Activated T-helper 1 cell treated with anti-CD3 and anti-CD28 coated beads, Interleukin-12 subunit alpha, Interleukin-12 subunit beta, Interleukin-2, Interleukin-4 antibody, amounts not matched to agents 30 ng/mL and 10 ng/mL and 1 ng/mL, durations not matched to agents 14 hours and 24 hours and 36 hours (primary cell): Measurements from ENCODE around the gene NEIL1. TPM values are rescaled to one million over a fixed set of nuclear protein-coding genes. Genes with fewer than 3 reads are reported as not detected.
"Not testable (repeated sequence)": the region's sequence is repeated elsewhere in the genome, so short reads cannot be mapped to it uniquely, and the experiment has no call there.

Experiments used
- DNase-seq: peaks from one replicate; pipeline ENCODE4 v3.0.0; 2021; ENCODE audit warnings: low spot score
- H3K27ac Mint-ChIP-seq: one replicate; pipeline ENCODE4 v1.8.0; 2021; ENCODE audit warnings: mild to moderate bottlenecking, mixed read lengths
- H3K27me3 Mint-ChIP-seq: one replicate; pipeline ENCODE4 v1.8.0; 2022; ENCODE audit warnings: mild to moderate bottlenecking, moderate library complexity, mixed read lengths; ENCODE audit not compliant: insufficient read depth
- H3K36me3 Mint-ChIP-seq: one replicate; pipeline ENCODE4 v1.8.0; 2021; ENCODE audit warnings: low read depth, mixed read lengths
- H3K4me1 Mint-ChIP-seq: one replicate; pipeline ENCODE4 v1.8.0; 2021; ENCODE audit warnings: low read depth, mixed read lengths
- H3K4me3 Mint-ChIP-seq: one replicate; pipeline ENCODE4 v1.8.0; 2021; ENCODE audit warnings: mild to moderate bottlenecking, moderate library complexity, mixed read lengths
- H3K9me3 Mint-ChIP-seq: one replicate; pipeline ENCODE4 v1.8.0; 2021; ENCODE audit warnings: mixed read lengths
- intact Hi-C: fragments of 100-400 bp; cut with micrococcal nuclease; formaldehyde crosslinking; loops from one replicate; pipeline ENCODE4 v1.15.1; 2024
- total RNA-seq: library from RNA; stranded (reverse); gene quantifications from 2 replicates; pipeline ENCODE4 v1.2.3, GENCODE V29; 2022

Gene NEIL1
- total RNA-seq, 1 donor from 2014 or later, result 5.3 TPM

GRCh38 chr15:75339531-75340240, 7.2 kb upstream of the NEIL1 start:
- H3K4me1 Mint-ChIP-seq, result peaks cover 21% of the 10 kb centered on the region
- H3K9me3 Mint-ChIP-seq, result no peaks in the 10 kb centered on the region
- DNase-seq, result no peak
- intact Hi-C loops, result no loop called here
- H3K36me3 Mint-ChIP-seq, result peaks cover 5% of the 10 kb centered on the region
- H3K27me3 Mint-ChIP-seq, result peaks cover 2% of the 10 kb centered on the region
- H3K27ac Mint-ChIP-seq, result no peak overlapping the region
- H3K4me3 Mint-ChIP-seq, result no peak overlapping the region

GRCh38 chr15:75342221-75342620, 4.6 kb upstream of the NEIL1 start:
- Mint-ChIP-seq H3K27me3 (peaks cover 19% of the 10 kb centered on the region), H3K4me1 (peaks cover 7% of the 10 kb centered on the region), H3K4me3 (no peak overlapping the region)

GRCh38 chr15:75343953-75344352, 2.9 kb upstream of the NEIL1 start:
- intact Hi-C loops, H3K9me3 Mint-ChIP-seq, H3K36me3 Mint-ChIP-seq, H3K4me3 Mint-ChIP-seq, H3K27ac Mint-ChIP-seq, DNase-seq, H3K4me1 Mint-ChIP-seq: not testable (repeated sequence)
- peaks cover 21% of the 10 kb centered on the region for H3K27me3 Mint-ChIP-seq

More at GRCh38 chr15:75342221-75342620, 4.6 kb upstream of the NEIL1 start:
- Mint-ChIP-seq H3K27ac (no peak overlapping the region), H3K36me3 (peaks cover 3% of the 10 kb centered on the region), H3K9me3 (no peaks in the 10 kb centered on the region)
- intact Hi-C loops, result no loop called here
- DNase-seq, result no peak

GRCh38 chr15:75347222-75348033, 589 bp downstream of the NEIL1 start:
- intact Hi-C loops, result loop anchor here (2.0 kb wide), 1 partner anchor 21 kb away; the partner anchor contains the start of gene MAN2C1
- peak; percentile 28 for DNase-seq
- Mint-ChIP-seq H3K4me3 (peak overlapping the region; percentile 75), H3K9me3 (peaks cover 19% of the 10 kb centered on the region), H3K27me3 (peaks cover 21% of the 10 kb centered on the region), H3K4me1 (peaks cover 26% of the 10 kb centered on the region), H3K27ac (peak overlapping the region; percentile 24), H3K36me3 (peaks cover 19% of the 10 kb centered on the region)

GRCh38 chr15:75348034-75348561, 1.3 kb downstream of the NEIL1 start:
- no peak for DNase-seq
- Mint-ChIP-seq H3K27ac (peak overlapping the region; percentile 68), H3K36me3 (peaks cover 19% of the 10 kb centered on the region), H3K4me3 (no peak overlapping the region), H3K9me3 (peaks cover 19% of the 10 kb centered on the region), H3K27me3 (peaks cover 21% of the 10 kb centered on the region), H3K4me1 (peaks cover 26% of the 10 kb centered on the region)
- intact Hi-C loops, result no loop called here

GRCh38 chr15:75348562-75349350, 1.9 kb downstream of the NEIL1 start:
- Mint-ChIP-seq H3K4me3 (peak overlapping the region; percentile 15), H3K9me3 (peaks cover 19% of the 10 kb centered on the region), H3K4me1 (peaks cover 26% of the 10 kb centered on the region), H3K27ac (peak overlapping the region; percentile 68), H3K36me3 (peaks cover 22% of the 10 kb centered on the region), H3K27me3 (peaks cover 21% of the 10 kb centered on the region)
- no peak for DNase-seq
- intact Hi-C loops, result no loop called here

- H3K27ac Mint-ChIP-seq, intact Hi-C loops, DNase-seq, H3K4me3 Mint-ChIP-seq: not testable (repeated sequence)
- Mint-ChIP-seq H3K27me3 (peaks cover 21% of the 10 kb centered on the region), H3K4me1 (peaks cover 26% of the 10 kb centered on the region), H3K9me3 (peaks cover 19% of the 10 kb centered on the region), H3K36me3 (peaks cover 22% of the 10 kb centered on the region)
Observed at GRCh38 chr15:75349351-75349669, 2.5 kb downstream of the NEIL1 start.

GRCh38 chr15:75349851-75350588, 3.2 kb downstream of the NEIL1 start:
- peak overlapping the region; percentile 89 for H3K27ac Mint-ChIP-seq
- H3K27me3 Mint-ChIP-seq, result peaks cover 19% of the 10 kb centered on the region
- H3K4me1 Mint-ChIP-seq, result peaks cover 26% of the 10 kb centered on the region
- peak; percentile 80 for DNase-seq
- intact Hi-C loops, result no loop called here
- peaks cover 22% of the 10 kb centered on the region for H3K36me3 Mint-ChIP-seq
- peak overlapping the region; percentile 61 for H3K4me3 Mint-ChIP-seq
- peaks cover 19% of the 10 kb centered on the region for H3K9me3 Mint-ChIP-seq

- Mint-ChIP-seq H3K4me1 (peaks cover 26% of the 10 kb centered on the region), H3K27ac (peak overlapping the region; percentile 89)
- intact Hi-C loops, result no loop called here
Observed at GRCh38 chr15:75350601-75351361, 3.9 kb downstream of the NEIL1 start.

GRCh38 chr15:75352186-75353080, 5.6 kb downstream of the NEIL1 start:
- peaks cover 17% of the 10 kb centered on the region for H3K4me1 Mint-ChIP-seq
- H3K9me3 Mint-ChIP-seq, result peaks cover 19% of the 10 kb centered on the region
- DNase-seq, result no peak
- intact Hi-C loops, result no loop called here
- peaks cover under 1% of the 10 kb centered on the region for H3K27me3 Mint-ChIP-seq
- H3K4me3 Mint-ChIP-seq, result no peak overlapping the region
- peaks cover 22% of the 10 kb centered on the region for H3K36me3 Mint-ChIP-seq
- H3K27ac Mint-ChIP-seq, result no peak overlapping the region

More at GRCh38 chr15:75350601-75351361, 3.9 kb downstream of the NEIL1 start:
- no peak for DNase-seq
- H3K9me3 Mint-ChIP-seq, result peaks cover 19% of the 10 kb centered on the region
- peaks cover 22% of the 10 kb centered on the region for H3K36me3 Mint-ChIP-seq
- peak overlapping the region; percentile 17 for H3K4me3 Mint-ChIP-seq
- peaks cover 12% of the 10 kb centered on the region for H3K27me3 Mint-ChIP-seq

GRCh38 chr15:75353604-75354003, 6.8 kb downstream of the NEIL1 start:
- H3K27ac Mint-ChIP-seq, result no peak overlapping the region

More at GRCh38 chr15:75353604-75354003, 6.8 kb downstream of the NEIL1 start:
- intact Hi-C loops, result no loop called here
- no peak for DNase-seq
- peaks cover 23% of the 10 kb centered on the region for H3K36me3 Mint-ChIP-seq
- no peak overlapping the region for H3K4me3 Mint-ChIP-seq
- H3K4me1 Mint-ChIP-seq, result peaks cover 16% of the 10 kb centered on the region
- no peaks in the 10 kb centered on the region for H3K27me3 Mint-ChIP-seq
- peaks cover 19% of the 10 kb centered on the region for H3K9me3 Mint-ChIP-seq
